Adrenal gland (tissue), 12 donors: ENCODE data around the gene HHATL. TPM values are rescaled to one million over a fixed set of nuclear protein-coding genes. Genes with fewer than 3 reads are reported as not detected.

Source experiments
- DNase-seq, 7 donors: peaks; one replicate each; pipeline ENCODE4 v3.0.0-alpha.2; 2019 to 2020
- H3K27ac ChIP-seq, 5 donors: fragments of 200-600 bp; sonication (generic) in 4 of 5; 1 replicate in 3 of 5; 2 replicates in 2 of 5; pipeline versions ENCODE4 v1.5.1 to v1.8.0; 2016 to 2020; ENCODE audit warnings: mild to moderate bottlenecking in 1 of 5
- H3K27me3 ChIP-seq: fragments of 200-600 bp; 2 replicates; pipeline ENCODE4 v1.8.0; 2021
- H3K36me3 ChIP-seq, 2 donors: fragments of 200-600 bp; replicated peaks in 1 of 2; 1 replicate in 1 of 2; 2 replicates in 1 of 2; pipeline versions ENCODE4 v1.5.1 to v1.8.0; 2018 to 2022
- H3K4me1 ChIP-seq, 2 donors: fragments of 200-600 bp; replicated peaks in 1 of 2; 1 replicate in 1 of 2; 2 replicates in 1 of 2; pipeline versions ENCODE4 v1.5.1 to v1.8.0; 2018 to 2021
- H3K4me3 ChIP-seq, 4 donors: fragments of 200-600 bp; sonication (generic) in 3 of 4; one replicate each; pipeline ENCODE4 v1.5.1; 2016 to 2018
- H3K9me3 ChIP-seq, 3 donors: fragments of 200-600 bp; sonication (generic) in 1 of 3; replicated peaks in 1 of 3; 1 replicate in 2 of 3; 2 replicates in 1 of 3; pipeline versions ENCODE4 v1.5.1 to v1.8.0; 2016 to 2021
- POLR2A ChIP-seq, 2 donors: fragments of 450-650 bp; IDR thresholded peaks; one replicate each; pipeline ENCODE4 v1.6.1; 2017; ENCODE audit warnings: antibody characterized with exemption in 2 of 2, mild to moderate bottlenecking in 2 of 2, moderate library complexity in 1 of 2
- WGBS, 4 donors: extraction: QIAGEN DNeasy Blood & Tissue Kit in 2 of 4; methylation state at CpG; one replicate each; pipeline versions ENCODE4 v1.1.5 to v1.1.7; 2013 to 2017; 5-methylcytosine and 5-hydroxymethylcytosine counted together
- intact Hi-C, 2 donors: fragments of 100-400 bp; cut with DNase I; formaldehyde crosslinking; loops; one replicate each; pipeline versions ENCODE4 v1.14.1 to v1.15.0; 2022 to 2023
- polyA plus RNA-seq, 3 donors: library from polyadenylated mRNA; stranded (reverse); fragments of 200-250 nt in 2 of 3; fragments of 350-450 nt in 1 of 3; fragmentation: Illumina TruSeq in 1 of 3; extraction: RNeasy Lipid Tissue Mini Kit (QIAGEN cat#74804) in 1 of 3; gene quantifications; one replicate each; pipeline ENCODE4 v1.2.3, GENCODE V29; 2013 to 2014
- total RNA-seq, 9 donors: library from RNA; depleted of rRNA in 4 of 9; stranded (reverse); fragments of >200 nt in 4 of 9; fragments of 120-200 nt in 1 of 9; fragmentation: NEBNext Ultra II Directional in 1 of 9; extraction: Animal tissue kit (Norgen Biotek cat#: 25700) in 1 of 9; gene quantifications; one replicate each; pipeline versions ENCODE4 v1.1.0 to v1.2.4, GENCODE V29; 2013 to 2023
- TF ChIP-seq, protein P1 (sequence below), 6 experiments: fragments of 450-650 bp in 4 of 6; fragments of 200-600 bp in 2 of 6; sonication (generic) in 1 of 6; IDR thresholded peaks; 1 replicate in 5 of 6; 2 replicates in 1 of 6; pipeline versions ENCODE4 v1.5.1 to v1.8.0; 2016 to 2021; ENCODE audit warnings: antibody characterized with exemption in 6 of 6, mild to moderate bottlenecking in 2 of 6, moderate library complexity in 1 of 6
- donor health status: healthy with polysubstance abuse.
- donor health status: Bipolar disorder and iron deficiency.
- donor health status: DM: yes; HTN: yes; CAD: no.
- donor health status: DM: no; HTN: no; CAD: no.
- donor health status: DM: no; HTN: no; CAD: no.
- donor health status: DM: yes; HTN: yes; CAD: no.

HHATL gene
- total and polyA plus RNA-seq, 12 donors = 0.18 to 4.5 (median 0.73) TPM; not detected in 2

DNA sequence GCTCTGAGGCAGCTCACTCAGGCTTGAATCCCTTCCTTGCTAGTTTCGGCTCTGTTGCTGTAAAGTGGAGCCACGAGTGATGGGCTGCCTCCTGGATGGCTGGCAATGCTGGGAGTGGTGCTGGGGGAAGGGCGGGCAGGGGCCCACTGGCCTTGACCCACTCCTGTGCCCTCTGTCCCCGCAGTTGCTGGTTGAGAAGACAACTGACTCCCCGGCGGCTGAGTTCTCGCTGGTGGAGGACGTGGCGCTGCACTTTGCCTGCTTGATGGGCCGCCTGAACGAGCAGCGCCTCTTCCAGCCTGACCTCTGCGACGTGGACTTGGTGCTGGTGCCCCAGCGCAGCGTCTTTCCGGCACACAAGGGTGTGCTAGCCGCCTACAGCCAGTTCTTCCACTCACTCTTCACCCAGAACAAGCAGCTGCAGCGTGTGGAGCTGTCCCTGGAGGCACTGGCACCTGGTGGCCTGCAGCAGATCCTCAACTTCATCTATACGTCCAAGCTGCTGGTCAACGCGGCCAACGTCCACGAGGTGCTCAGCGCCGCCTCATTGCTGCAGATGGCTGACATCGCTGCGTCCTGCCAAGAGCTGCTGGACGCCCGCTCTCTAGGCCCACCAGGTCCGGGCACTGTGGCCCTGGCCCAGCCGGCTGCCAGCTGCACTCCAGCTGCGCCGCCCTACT, 44.4 kb downstream of the HHATL start:
- peaks cover 0 to 9% of the 10 kb centered on the region in 2 donors for H3K36me3 ChIP-seq
- no peak overlapping the region for H3K4me3 ChIP-seq
- DNase-seq = no peak
- no peaks in the 10 kb centered on the region for H3K9me3 ChIP-seq
- TF ChIP-seq, protein P1, sequence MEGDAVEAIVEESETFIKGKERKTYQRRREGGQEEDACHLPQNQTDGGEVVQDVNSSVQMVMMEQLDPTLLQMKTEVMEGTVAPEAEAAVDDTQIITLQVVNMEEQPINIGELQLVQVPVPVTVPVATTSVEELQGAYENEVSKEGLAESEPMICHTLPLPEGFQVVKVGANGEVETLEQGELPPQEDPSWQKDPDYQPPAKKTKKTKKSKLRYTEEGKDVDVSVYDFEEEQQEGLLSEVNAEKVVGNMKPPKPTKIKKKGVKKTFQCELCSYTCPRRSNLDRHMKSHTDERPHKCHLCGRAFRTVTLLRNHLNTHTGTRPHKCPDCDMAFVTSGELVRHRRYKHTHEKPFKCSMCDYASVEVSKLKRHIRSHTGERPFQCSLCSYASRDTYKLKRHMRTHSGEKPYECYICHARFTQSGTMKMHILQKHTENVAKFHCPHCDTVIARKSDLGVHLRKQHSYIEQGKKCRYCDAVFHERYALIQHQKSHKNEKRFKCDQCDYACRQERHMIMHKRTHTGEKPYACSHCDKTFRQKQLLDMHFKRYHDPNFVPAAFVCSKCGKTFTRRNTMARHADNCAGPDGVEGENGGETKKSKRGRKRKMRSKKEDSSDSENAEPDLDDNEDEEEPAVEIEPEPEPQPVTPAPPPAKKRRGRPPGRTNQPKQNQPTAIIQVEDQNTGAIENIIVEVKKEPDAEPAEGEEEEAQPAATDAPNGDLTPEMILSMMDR (IDR thresholded peaks at IDR 0.05) = no peak
- no peak for TF ChIP-seq POLR2A (IDR thresholded peaks at IDR 0.05)
- intact Hi-C loops = loop anchor here in 1 of 2 donors (10.0 kb wide), 1 partner anchor 53 kb away; the partner anchor contains the start of gene NKTR
- no peak overlapping the region for H3K27ac ChIP-seq
- WGBS, 4 donors = 79 to 97% (median 92%) methylated on average over 10 to 34 of the region's 34 CpGs
- H3K4me1 ChIP-seq = peaks cover 22 to 36% of the 10 kb centered on the region in 2 donors
- no peaks in the 10 kb centered on the region for H3K27me3 ChIP-seq

DNA sequence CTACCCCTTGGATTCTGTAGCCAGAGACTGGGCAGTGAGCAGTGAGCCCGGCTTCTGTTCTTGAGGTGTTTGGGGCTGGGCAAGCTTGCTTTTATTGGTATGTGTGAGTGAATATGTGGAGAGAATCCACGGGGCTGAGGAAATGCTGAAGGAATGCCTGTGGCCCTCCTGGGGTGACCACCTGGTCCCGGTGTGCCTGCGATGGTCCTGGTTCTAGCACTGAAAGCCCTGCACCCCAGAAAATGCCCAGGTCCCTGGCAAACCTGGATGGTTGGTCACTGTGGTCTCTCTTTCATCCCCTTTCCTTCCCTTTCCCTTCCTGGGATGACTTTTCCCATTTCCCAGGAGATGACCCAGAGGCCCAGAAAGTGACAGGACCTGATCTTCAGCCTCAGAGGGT, 44.9 kb downstream of the HHATL start:
- intact Hi-C loops = loop anchor here in 1 of 2 donors (10.0 kb wide), 1 partner anchor 53 kb away; the partner anchor contains the start of gene NKTR
- WGBS, 4 donors = 77 to 94% (median 87%) methylated on average over 3 to 4 of the region's 4 CpGs
- Histone ChIP-seq H3K36me3 (peaks cover 0 to 9% of the 10 kb centered on the region in 2 donors), H3K4me1 (peaks cover 28 to 41% of the 10 kb centered on the region in 2 donors), H3K27me3 (no peaks in the 10 kb centered on the region), H3K4me3 (no peak overlapping the region), H3K27ac (no peak overlapping the region), H3K9me3 (no peaks in the 10 kb centered on the region)
- DNase-seq = no peak
- TF ChIP-seq POLR2A (IDR thresholded peaks at IDR 0.05) = no peak
- TF ChIP-seq, protein P1 (IDR thresholded peaks at IDR 0.05) = no peak

DNA sequence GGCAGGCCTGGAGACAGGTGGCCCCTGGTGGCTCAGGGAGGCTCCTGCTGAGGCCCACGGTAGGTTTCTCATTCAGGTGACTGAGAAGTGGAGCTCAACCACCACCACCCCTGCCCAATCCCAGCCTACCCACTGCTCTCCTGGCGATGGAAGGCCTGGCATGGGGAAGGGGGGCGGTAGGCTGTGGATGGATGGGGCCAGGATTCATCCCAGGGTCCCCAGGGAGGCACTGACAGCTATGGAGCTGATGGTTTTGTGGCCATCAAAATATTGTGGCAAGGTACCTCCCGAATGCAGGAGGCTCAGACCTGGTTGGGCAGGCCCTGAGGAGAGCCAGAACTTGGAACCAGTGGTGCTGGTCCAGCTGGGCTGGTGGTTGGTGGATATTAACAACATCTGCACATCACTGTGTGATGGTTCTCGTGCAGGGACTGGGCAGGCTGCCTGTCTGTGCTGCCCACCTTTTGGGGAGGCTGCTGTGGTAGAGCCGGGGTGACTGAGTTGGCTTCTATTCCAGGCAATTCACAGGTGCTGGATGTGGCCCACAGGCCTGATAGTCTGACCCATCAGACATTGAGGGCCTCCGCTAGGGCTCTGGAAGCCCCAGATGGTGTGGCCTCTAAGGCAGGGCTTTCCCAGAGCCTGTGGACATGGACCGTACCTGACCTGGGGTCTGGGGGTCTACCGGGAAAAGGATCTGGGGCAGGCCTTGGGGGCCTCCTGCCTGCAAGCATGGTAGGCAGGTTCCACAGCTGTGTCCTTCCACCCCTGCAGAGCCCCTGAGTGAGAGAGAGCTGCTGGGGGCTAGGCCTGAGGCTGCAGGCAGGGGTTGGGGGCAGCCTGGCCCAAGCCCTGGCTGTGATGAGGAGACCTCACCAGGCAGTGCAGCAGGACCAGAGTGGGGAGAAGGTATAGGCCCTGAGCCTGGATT, 45.7 kb downstream of the HHATL start:
- Histone ChIP-seq H3K36me3 (peaks cover 0 to 9% of the 10 kb centered on the region in 2 donors), H3K4me1 (peaks cover 35 to 48% of the 10 kb centered on the region in 2 donors), H3K27me3 (no peaks in the 10 kb centered on the region), H3K9me3 (no peaks in the 10 kb centered on the region), H3K27ac (peak overlapping the region in 1 of 5 donors; percentile 10), H3K4me3 (no peak overlapping the region)
- TF ChIP-seq POLR2A (IDR thresholded peaks at IDR 0.05) = no peak
- TF ChIP-seq, protein P1 (IDR thresholded peaks at IDR 0.05) = no peak
- 84 to 100% (median 94%) methylated on average over 1 to 9 of the region's 9 CpGs for WGBS, 4 donors
- peak in 1 of 7 donors; percentile 27 for DNase-seq
- intact Hi-C loops = loop anchor here in 1 of 2 donors (10.0 kb wide), 1 partner anchor 52 kb away; the partner anchor contains the start of gene NKTR
